ENCODE results near the gene STK10. TPM values are rescaled to one million over a fixed set of nuclear protein-coding genes. Genes with fewer than 3 reads are reported as not detected.

The STK10 gene
- total RNA-seq, 4 donors from 2014 or later = 32.6 to 61.6 (median 43.1) TPM

DNA sequence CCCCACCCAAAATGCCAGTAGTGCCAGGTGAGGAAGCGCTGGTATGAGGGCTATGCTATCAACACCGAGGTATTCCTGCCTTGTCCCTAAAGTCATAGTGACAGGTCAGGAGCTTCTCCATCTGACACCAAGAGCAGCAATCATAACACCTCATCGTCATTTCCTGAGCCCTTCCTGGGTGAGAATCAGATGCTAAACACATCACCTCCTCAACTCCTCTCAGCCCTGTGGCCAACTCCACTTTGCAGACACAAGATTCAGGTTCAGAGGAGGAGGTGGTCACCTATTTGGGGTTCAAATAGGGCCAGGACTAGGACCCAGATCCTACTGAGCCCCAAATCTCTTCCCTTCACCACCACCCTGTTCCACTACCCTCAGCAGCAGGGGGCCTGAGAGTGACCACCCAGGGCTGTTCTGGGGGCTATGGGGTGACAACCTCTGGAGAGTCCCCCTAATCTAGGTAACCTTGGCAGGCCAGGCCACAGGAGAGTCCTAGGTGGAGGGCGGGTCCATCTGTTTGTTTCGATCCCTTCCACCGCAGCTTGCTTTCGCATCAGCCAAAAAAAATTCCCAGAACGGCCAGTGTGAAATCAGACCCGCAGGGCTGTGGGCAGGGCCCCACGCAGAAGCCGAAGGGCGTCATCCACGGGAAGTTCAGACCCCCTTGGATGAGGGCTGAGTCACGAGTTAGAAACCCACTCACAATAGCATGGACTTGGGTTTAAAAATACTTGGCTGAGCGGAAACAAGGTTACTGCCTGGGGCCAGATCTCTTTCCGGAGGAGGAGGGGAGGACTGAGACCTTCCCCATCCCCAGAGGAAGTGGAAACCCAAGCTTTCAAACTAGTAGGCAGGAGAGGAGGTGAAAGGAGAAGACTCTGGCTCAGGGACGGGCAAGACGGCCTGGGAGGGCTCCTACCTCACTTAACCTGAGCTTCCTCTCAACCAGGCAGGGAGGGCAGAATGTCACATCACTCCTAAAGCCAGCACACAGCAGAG, 8.7 kb downstream of the STK10 start:
- TF ChIP-seq CTCF (IDR thresholded peaks at IDR 0.05; ENCODE audit: low read depth) = no peak

- no peak for TF ChIP-seq CTCF (IDR thresholded peaks at IDR 0.05; ENCODE audit: low read depth)
Observed at GRCh38 chr5:172178301-172178987, 9.6 kb downstream of the STK10 start.

- no peak for TF ChIP-seq CTCF (IDR thresholded peaks at IDR 0.05; ENCODE audit: low read depth)
Observed at GRCh38 chr5:172177176-172177575, 10.8 kb downstream of the STK10 start.

GRCh38 chr5:172175263-172175719, 12.7 kb downstream of the STK10 start:
- TF ChIP-seq CTCF (IDR thresholded peaks at IDR 0.05; ENCODE audit: low read depth) = no peak

DNA sequence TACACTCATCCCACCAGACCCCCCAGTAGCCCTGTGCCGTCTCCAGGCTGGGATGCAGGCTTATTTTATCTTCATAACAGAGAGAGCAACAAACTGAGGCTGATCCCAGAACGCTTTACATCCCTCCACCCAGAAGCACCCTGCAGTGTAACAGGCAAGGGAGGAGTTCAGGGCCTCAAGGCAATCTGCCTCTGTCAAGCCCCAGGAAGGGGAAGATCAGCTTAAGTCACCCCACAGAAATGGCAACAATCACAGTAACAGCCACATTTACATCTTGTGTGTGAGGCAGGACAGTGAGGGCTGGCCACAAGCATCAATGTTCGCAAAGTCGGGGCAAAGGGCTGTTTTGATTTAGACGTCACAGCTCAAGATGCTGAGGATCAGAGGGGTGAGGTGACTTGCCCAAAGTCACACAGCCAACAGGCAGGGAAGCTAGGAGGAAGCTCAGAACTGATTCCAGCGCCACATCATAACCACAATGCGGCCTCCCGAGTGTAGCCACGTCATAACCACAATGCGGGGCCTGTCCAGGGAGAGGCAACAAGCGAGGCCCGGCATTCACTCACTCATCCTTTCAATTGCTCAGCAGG, 14.4 kb downstream of the STK10 start:
- no peak for TF ChIP-seq CTCF (IDR thresholded peaks at IDR 0.05; ENCODE audit: low read depth)

GRCh38 chr5:172172912-172173563, 15.0 kb downstream of the STK10 start:
- no peak for TF ChIP-seq CTCF (IDR thresholded peaks at IDR 0.05; ENCODE audit: low read depth)
